Measurements from ENCODE around the gene ATP1B1. TPM values are rescaled to one million over a fixed set of nuclear protein-coding genes. Genes with fewer than 3 reads are reported as not detected.

ATP1B1 gene
- total and polyA plus RNA-seq, 2 of the 8 experiments (the other 6 are each of a cell fraction or from before 2014, with no cell fraction given) = 16.3 to 76.5 TPM

GRCh38 chr1:169150641-169151337, 44.3 kb downstream of the ATP1B1 start (continued):
- TF ChIP-seq SP4 (IDR thresholded peaks at IDR 0.05; ENCODE audit: low read length) = no peak

Data from H1 (cell line).